T-helper 2 cell treated with Interferon-gamma antibody and Interleukin-4, amounts not matched to agents 100 ng/mL and 5 ng/mL, for 36 hours (primary cell): ENCODE results near the gene CEP55. TPM values are rescaled to one million over a fixed set of nuclear protein-coding genes. Genes with fewer than 3 reads are reported as not detected.

Experiments used
- intact Hi-C: fragments of 100-400 bp; cut with micrococcal nuclease; formaldehyde crosslinking; loops from one replicate; pipeline ENCODE4 v1.15.1; 2023
- total RNA-seq: library from RNA; stranded (reverse); gene quantifications from 2 replicates; pipeline ENCODE4 v1.2.3, GENCODE V29; 2022

CEP55 gene
- total RNA-seq, 1 donor from 2014 or later, result 73.1 TPM

GRCh38 chr10:93468461-93469213 lies 27.8 kb upstream of the CEP55 start:
- intact Hi-C loops, result no loop called here

- intact Hi-C loops, result no loop called here
Observed at GRCh38 chr10:93469454-93469853, 27.0 kb upstream of the CEP55 start.

GRCh38 chr10:93471110-93471651 lies 25.2 kb upstream of the CEP55 start:
- intact Hi-C loops, result no loop called here

- intact Hi-C loops, result no loop called here
Observed at GRCh38 chr10:93473161-93473560, 23.3 kb upstream of the CEP55 start.

GRCh38 chr10:93473804-93474472 lies 22.5 kb upstream of the CEP55 start:
- intact Hi-C loops, result no loop called here

- intact Hi-C loops, result no loop called here
Observed at GRCh38 chr10:93475227-93475626, 21.2 kb upstream of the CEP55 start.

- intact Hi-C loops, result no loop called here
Observed at GRCh38 chr10:93475871-93476270, 20.5 kb upstream of the CEP55 start.

- intact Hi-C loops, result no loop called here
Observed at GRCh38 chr10:93476756-93477155, 19.7 kb upstream of the CEP55 start.

- intact Hi-C loops, result no loop called here
Observed at GRCh38 chr10:93478873-93479272, 17.5 kb upstream of the CEP55 start.

- intact Hi-C loops, result loop anchor here (1.0 to 10.0 kb wide), 5 partner anchors 15 to 407 kb away; partner anchors contain the start of genes CEP55 and CYP26A1
Observed at GRCh38 chr10:93481637-93482144, 14.7 kb upstream of the CEP55 start.

GRCh38 chr10:93482145-93482834 lies 14.1 kb upstream of the CEP55 start, which contains the start of gene MYOF:
MYOF (minus strand) TSS chr10:93482334; CDS start chr10:93482194, 140 bp downstream.
- intact Hi-C loops, result loop anchor here (1.0 to 10.0 kb wide), 5 partner anchors 15 to 407 kb away; partner anchors contain the start of genes CEP55 and CYP26A1

- intact Hi-C loops, result loop anchor here (10.0 kb wide), 1 partner anchor 411 kb away; the partner anchor contains the start of gene CYP26A1
Observed at GRCh38 chr10:93485690-93486089, 10.7 kb upstream of the CEP55 start.

GRCh38 chr10:93488956-93489528 lies 7.4 kb upstream of the CEP55 start:
- intact Hi-C loops, result loop anchor here (10.0 kb wide), 1 partner anchor 414 kb away; the partner anchor contains the start of gene CYP26A1

- intact Hi-C loops, result loop anchor here (10.0 kb wide), 1 partner anchor 1697 kb away; the partner anchor contains the start of gene TNKS2
Observed at GRCh38 chr10:93491602-93492121, 4.8 kb upstream of the CEP55 start.

GRCh38 chr10:93493162-93493561 lies 3.2 kb upstream of the CEP55 start:
- intact Hi-C loops, result loop anchor here (10.0 kb wide), 1 partner anchor 1698 kb away; the partner anchor contains the start of gene TNKS2

GRCh38 chr10:93494494-93494893 lies 1.9 kb upstream of the CEP55 start:
- intact Hi-C loops, result loop anchor here (10.0 kb wide), 1 partner anchor 1700 kb away; the partner anchor contains the start of gene TNKS2

GRCh38 chr10:93495654-93496321 lies 624 bp upstream of the CEP55 start:
- intact Hi-C loops, result loop anchor here (1.0 to 10.0 kb wide), 9 partner anchors 9 to 1701 kb away; partner anchors contain the start of genes EXOC6, FRA10AC1, KIF11 and MYOF

- intact Hi-C loops, result loop anchor here (5.0 to 10.0 kb wide), 3 partner anchors 121 to 1703 kb away; partner anchors contain the start of genes KIF11 and TNKS2
Observed at GRCh38 chr10:93498166-93498565, 1.8 kb downstream of the CEP55 start.

GRCh38 chr10:93501650-93502049 lies 5.2 kb downstream of the CEP55 start:
- intact Hi-C loops, result loop anchor here (5.0 kb wide), 1 partner anchor 1046 kb away; the partner anchor contains the start of gene HELLS
